UCSD-AML1 (cell line): Measurements from ENCODE around the gene ALKBH6.

Experiments
- DNase-seq: peaks from one replicate; lab custom pipeline; 2025; ENCODE audit not compliant: unreplicated experiment; lab: John Stamatoyannopoulos, UW

Gene ALKBH6

GRCh38 chr19:36030264-36031148 lies 16.5 kb upstream of the ALKBH6 start:
- no peak for DNase-seq

GRCh38 chr19:36028313-36029041 lies 14.5 kb upstream of the ALKBH6 start:
- no peak for DNase-seq

GRCh38 chr19:36027696-36028095 lies 13.7 kb upstream of the ALKBH6 start:
- no peak for DNase-seq

- DNase-seq, result no peak
Observed at GRCh38 chr19:36026091-36026876, 12.3 kb upstream of the ALKBH6 start.

- DNase-seq, result no peak
Observed at GRCh38 chr19:36025541-36025940, 11.5 kb upstream of the ALKBH6 start.

GRCh38 chr19:36023432-36023831 lies 9.4 kb upstream of the ALKBH6 start:
- no peak for DNase-seq

- no peak for DNase-seq
Observed at GRCh38 chr19:36019061-36019670, 5.2 kb upstream of the ALKBH6 start.

GRCh38 chr19:36013280-36014011 lies 567 bp downstream of the ALKBH6 start:
- no peak for DNase-seq

GRCh38 chr19:36010402-36010801 lies 3.6 kb downstream of the ALKBH6 start:
- no peak for DNase-seq

GRCh38 chr19:36009633-36010379 lies 4.2 kb downstream of the ALKBH6 start:
- DNase-seq, result no peak

- no peak for DNase-seq
Observed at GRCh38 chr19:36009220-36009619, 4.8 kb downstream of the ALKBH6 start.

GRCh38 chr19:36008336-36008978 lies 5.6 kb downstream of the ALKBH6 start, which contains the start of gene SYNE4:
SYNE4 (minus strand) TSS chr19:36008813; CDS start chr19:36008681, 132 bp downstream.
- DNase-seq, result no peak

- DNase-seq, result no peak
Observed at GRCh38 chr19:36006955-36007354, 7.1 kb downstream of the ALKBH6 start.

GRCh38 chr19:36003284-36003683 lies 10.7 kb downstream of the ALKBH6 start:
- DNase-seq, result no peak

GRCh38 chr19:36001605-36002004 lies 12.4 kb downstream of the ALKBH6 start:
- no peak for DNase-seq

- no peak for DNase-seq
Observed at GRCh38 chr19:35996777-35997176, 17.2 kb downstream of the ALKBH6 start.

- DNase-seq, result peak; percentile 94
Observed at GRCh38 chr19:35995048-35995993, 18.7 kb downstream of the ALKBH6 start, which contains the start of gene SDHAF1. SDHAF1 (plus strand) TSS chr19:35995188; CDS start chr19:35995275, 87 bp downstream.
